IMR-90 (cell line): ENCODE data around the gene INCA1. TPM values are rescaled to one million over a fixed set of nuclear protein-coding genes. Genes with fewer than 3 reads are reported as not detected.

Source experiments
- ATAC-seq: fragments of 200-7000 bp; cut with Tn5 transposase; 2 replicates; pipeline ENCODE4 v1.9.1; 2020; ENCODE audit warnings: low read depth, mild to moderate bottlenecking, moderate library complexity
- BruUV-seq: library from RNA; stranded (reverse); fragments of 400-500 nt; replicated peaks from 2 replicates; lab custom pipeline; 2021; lab: Mats Ljungman, UMichigan
- CTCF ChIA-PET: fragments of 300-600 bp; formaldehyde crosslinking; extraction: SDS; loops from one replicate; lab custom pipeline; 2021; ENCODE audit warnings: antibody characterized with exemption; lab: Yijun Ruan, JAX
- POLR2A ChIA-PET: fragments of 300-600 bp; sonication (Branson Sonifier 250); formaldehyde crosslinking; loops from one replicate; lab custom pipeline; 2022; ENCODE audit warnings: antibody characterized with exemption; ENCODE audit not compliant: unreplicated experiment; lab: Charles Lee
- DNase-seq: peaks from one replicate; pipeline ENCODE4 v3.0.0; 2013
- H2AFZ ChIP-seq: replicated peaks from 2 replicates; pipeline ENCODE3; 2013; ENCODE audit warnings: low read length, mild to moderate bottlenecking; ENCODE audit not compliant: poor library complexity
- H2AK5ac ChIP-seq: 2 replicates; pipeline ENCODE4 v1.6.1; 2013; ENCODE audit warnings: low read depth, low read length, inconsistent platforms
- H2AK9ac ChIP-seq: replicated peaks from 2 replicates; pipeline ENCODE3; 2013; ENCODE audit warnings: mild to moderate bottlenecking, low read depth, low read length, moderate library complexity; ENCODE audit not compliant: poor library complexity
- H2BK120ac ChIP-seq: 2 replicates; pipeline ENCODE4 v1.6.1; 2013; ENCODE audit warnings: low read depth, low read length, inconsistent platforms
- H2BK15ac ChIP-seq: 3 replicates; pipeline ENCODE4 v1.6.1; 2013; ENCODE audit warnings: low read depth, low read length, inconsistent platforms
- H2BK20ac ChIP-seq: 2 replicates; pipeline ENCODE4 v1.6.1; 2013; ENCODE audit warnings: low read depth, mild to moderate bottlenecking, inconsistent platforms, low read length, moderate library complexity
- H2BK5ac ChIP-seq: 2 replicates; pipeline ENCODE4 v1.6.1; 2013; ENCODE audit warnings: mild to moderate bottlenecking, low read depth, low read length, inconsistent platforms; ENCODE audit not compliant: poor library complexity, severe bottlenecking
- H3K14ac ChIP-seq: replicated peaks from 2 replicates; pipeline ENCODE4 v1.6.1; 2013; ENCODE audit warnings: low read depth, low read length, inconsistent platforms
- H3K18ac ChIP-seq: 2 replicates; pipeline ENCODE4 v1.6.1; 2013; ENCODE audit warnings: low read depth, low read length, control low read depth
- H3K23ac ChIP-seq: 2 replicates; pipeline ENCODE4 v1.6.1; 2013; ENCODE audit warnings: low read depth, low read length, inconsistent platforms
- H3K27ac ChIP-seq: 2 replicates; pipeline ENCODE4 v1.5.1; 2013; ENCODE audit warnings: mild to moderate bottlenecking, control low read depth, low read length; ENCODE audit not compliant: insufficient read depth
- H3K27me3 ChIP-seq: 2 replicates; pipeline ENCODE4 v1.6.1; 2013; ENCODE audit warnings: low read length; ENCODE audit not compliant: control insufficient read depth, insufficient read depth
- H3K36me3 ChIP-seq: 2 replicates; pipeline ENCODE4 v1.6.1; 2013; ENCODE audit warnings: low read length, mixed read lengths; ENCODE audit not compliant: control insufficient read depth, insufficient read depth
- H3K4ac ChIP-seq: 2 replicates; pipeline ENCODE4 v1.6.1; 2013; ENCODE audit warnings: low read depth, low read length, inconsistent platforms
- H3K4me1 ChIP-seq: 2 replicates; pipeline ENCODE4 v1.6.1; 2013; ENCODE audit warnings: low read length, mixed read lengths; ENCODE audit not compliant: control insufficient read depth, insufficient read depth
- H3K4me2 ChIP-seq: 2 replicates; pipeline ENCODE4 v1.6.1; 2013; ENCODE audit warnings: low read depth, mild to moderate bottlenecking, control low read depth, low read length, moderate library complexity
- H3K4me3 ChIP-seq: 2 replicates; pipeline ENCODE4 v1.5.1; 2013; ENCODE audit warnings: low read depth, mild to moderate bottlenecking, control low read depth, low read length, moderate library complexity; ENCODE audit not compliant: insufficient read depth
- H3K56ac ChIP-seq: 2 replicates; pipeline ENCODE4 v1.6.1; 2013; ENCODE audit warnings: low read length, inconsistent platforms; ENCODE audit not compliant: insufficient read depth; ENCODE audit errors: extremely low read depth
- H3K79me1 ChIP-seq, 2 experiments: 2 replicates each; pipeline ENCODE4 v1.6.1; 2013; ENCODE audit warnings: low read length in 2 of 2, inconsistent platforms in 1 of 2, low read depth in 1 of 2
- H3K9ac ChIP-seq: 2 replicates; pipeline ENCODE4 v1.6.1; 2013; ENCODE audit warnings: low read depth, low read length, control low read depth
- H3K9me1 ChIP-seq: 2 replicates; pipeline ENCODE4 v1.6.1; 2013; ENCODE audit warnings: low read length, inconsistent platforms; ENCODE audit not compliant: insufficient read depth
- H3K9me3 ChIP-seq: 2 replicates; pipeline ENCODE4 v1.6.1; 2013; ENCODE audit warnings: low read length; ENCODE audit not compliant: control insufficient read depth, insufficient read depth
- H4K20me1 ChIP-seq: 2 replicates; pipeline ENCODE4 v1.6.1; 2013; ENCODE audit warnings: low read length, inconsistent platforms; ENCODE audit not compliant: insufficient read depth
- H4K5ac ChIP-seq: 2 replicates; pipeline ENCODE4 v1.6.1; 2013; ENCODE audit warnings: mild to moderate bottlenecking, low read depth, low read length, control low read depth
- H4K8ac ChIP-seq, 2 experiments: 2 replicates each; pipeline ENCODE4 v1.6.1; 2013; ENCODE audit warnings: low read depth in 2 of 2, low read length in 2 of 2, control low read depth in 1 of 2, inconsistent platforms in 1 of 2
- H4K91ac ChIP-seq: 2 replicates; pipeline ENCODE4 v1.6.1; 2013; ENCODE audit warnings: low read depth, low read length, inconsistent platforms; ENCODE audit not compliant: insufficient read depth
- CHD1 ChIP-seq: IDR thresholded peaks from 2 replicates; pipeline ENCODE4 v1.6.1; 2012; ENCODE audit warnings: low read depth, low read length, improper control_type of control experiment
- FOS ChIP-seq: fragments of 150-350 bp; IDR thresholded peaks from 2 replicates; pipeline ENCODE4 v1.6.1; 2016; ENCODE audit warnings: low read depth, low read length
- MAZ ChIP-seq: IDR thresholded peaks from 2 replicates; pipeline ENCODE4 v1.6.1; 2012; ENCODE audit warnings: low read depth, mild to moderate bottlenecking, low read length, improper control_type of control experiment, moderate library complexity, borderline replicate concordance
- MXI1 ChIP-seq: IDR thresholded peaks from 2 replicates; pipeline ENCODE4 v1.6.1; 2012; ENCODE audit warnings: low read depth, mild to moderate bottlenecking, low read length, moderate library complexity, borderline replicate concordance
- RAD21 ChIP-seq: IDR thresholded peaks from 2 replicates; pipeline ENCODE4 v1.6.1; 2012; ENCODE audit warnings: low read length, improper control_type of control experiment
- RCOR1 ChIP-seq: IDR thresholded peaks from 2 replicates; pipeline ENCODE4 v1.6.1; 2012; ENCODE audit warnings: mild to moderate bottlenecking, low read length, improper control_type of control experiment; ENCODE audit not compliant: insufficient replicate concordance
- RFX5 ChIP-seq: IDR thresholded peaks from 2 replicates; pipeline ENCODE4 v1.8.0; 2012; ENCODE audit warnings: low read depth, mild to moderate bottlenecking, low read length, moderate library complexity
- SMC3 ChIP-seq: fragments of 150-350 bp; IDR thresholded peaks from 2 replicates; pipeline ENCODE4 v1.6.1; 2016; ENCODE audit warnings: low read depth, mild to moderate bottlenecking, antibody characterized with exemption, low read length, moderate library complexity
- WGBS, 2 experiments: methylation state at CpG; one replicate each; pipeline versions ENCODE4 v1.1.5 to v1.1.7; 2013; ENCODE audit warnings: missing lambda C conversion rate in 2 of 2; ENCODE audit not compliant: insufficient read length in 1 of 2; ENCODE audit errors: extremely low coverage in 2 of 2; 5-methylcytosine and 5-hydroxymethylcytosine counted together
- dilution Hi-C: fragments of 300-500 bp; cut with HindIII; formaldehyde crosslinking; loops from one replicate; pipeline ENCODE4 v1.14.3; 2018; ENCODE audit warnings: low sequenced_read_pairs; ENCODE audit not compliant: unreplicated experiment
- in situ Hi-C: fragments of 300-500 bp; cut with MboI; formaldehyde crosslinking; loops from 3 replicates; pipeline ENCODE4 v1.14.3; 2019; ENCODE audit warnings: low sequenced_read_pairs, inconsistent platforms, mixed read lengths
- intact Hi-C: fragments of 100-400 bp; cut with micrococcal nuclease; formaldehyde crosslinking; loops from 2 replicates; pipeline ENCODE4 v1.10.0; 2022
- polyA plus RNA-seq, 3 experiments: library from polyadenylated mRNA; depleted of rRNA; stranded (reverse); fragments of >200 nt; gene quantifications; 2 replicates each; pipeline ENCODE4 v1.2.3, GENCODE V29; 2012; ENCODE audit warnings: low replicate concordance in 1 of 3
- total RNA-seq: library from RNA; depleted of rRNA; stranded (reverse); fragments of >200 nt; gene quantifications from 2 replicates; pipeline ENCODE4 v1.2.3, GENCODE V29; 2012
- TF ChIP-seq, protein P1 (sequence below): conservative IDR thresholded peaks from 2 replicates; pipeline ENCODE4 v1.5.1; 2012; ENCODE audit warnings: mild to moderate bottlenecking, low read depth, low read length, improper control_type of control experiment
- TF ChIP-seq, protein P2 (sequence below): fragments of 150-350 bp; IDR thresholded peaks from 2 replicates; pipeline ENCODE4 v1.6.1; 2017; ENCODE audit warnings: mild to moderate bottlenecking, antibody characterized with exemption, low read length, low read depth

INCA1 gene
- total and polyA plus RNA-seq, 2 of the 4 experiments (the other 2 are of a cell fraction): 0.18 to 0.51 TPM

- TF ChIP-seq CHD1: no peak
Observed at GRCh38 chr17:4968486-4969046, 28.8 kb downstream of the INCA1 start (continued).

- H3K14ac ChIP-seq: peak within 1 kb of the TSS; percentile 98
- peaks cover 3% of the 10 kb centered on the region; the same call in 1 of the 2 replicates for H4K20me1 ChIP-seq
- no TSS peak for BruUV-seq
- intact Hi-C loops: loop anchor here (1.0 to 5.0 kb wide), 2 partner anchors 20 to 61 kb away; partner anchors contain the start of gene PFN1
- 3% methylated on average over 13 of the region's 66 CpGs; no CpG with 5 or more reads in 1 of the 2 experiments for WGBS, 2 experiments
- H3K4ac ChIP-seq: peak within 1 kb of the TSS; percentile 100
- POLR2A ChIA-PET: interaction anchor here (0.6 to 3.0 kb wide), 6 partner anchors 14 to 159 kb away, joined by 4 to 19 read pairs (median 7); partner anchors contain the start of genes ENO3, PFN1, RNF167 and SLC25A11
- H3K4me2 ChIP-seq: peak within 1 kb of the TSS; percentile 73
- H3K36me3 ChIP-seq: peaks cover 19% of the 10 kb centered on the region
- H3K27ac ChIP-seq: peak within 1 kb of the TSS; percentile 87
- peak within 1 kb of the TSS; percentile 89 for H3K23ac ChIP-seq
- peaks cover 17% of the 10 kb centered on the region for H3K9me1 ChIP-seq
- peak within 1 kb of the TSS; percentile 91 for H2AFZ ChIP-seq
- CTCF ChIA-PET: interaction anchor here (0.9 to 1.7 kb wide), 4 partner anchors 19 to 65 kb away, joined by 3 to 11 read pairs (median 4); partner anchors contain the start of genes CAMTA2, CHRNE, RNF167 and SLC25A11
- H4K5ac ChIP-seq: peak within 1 kb of the TSS; percentile 80
- H3K4me1 ChIP-seq: peaks cover 14% of the 10 kb centered on the region
- dilution Hi-C loops: no loop called here
- peak within 1 kb of the TSS; percentile 100 for H2AK5ac ChIP-seq
- H2BK20ac ChIP-seq: peak within 1 kb of the TSS; percentile 44
- H3K9ac ChIP-seq: peak within 1 kb of the TSS; percentile 99
- H2BK15ac ChIP-seq: peak within 1 kb of the TSS; percentile 67; the same call in 2 of the 3 replicates
- peak within 1 kb of the TSS; percentile 99 for H4K91ac ChIP-seq
- H3K9me3 ChIP-seq: no peaks in the 10 kb centered on the region
- peak within 1 kb of the TSS; percentile 96 to 97 for H4K8ac ChIP-seq
- ATAC-seq: peak; percentile 70
- peak within 1 kb of the TSS; percentile 100 for H2AK9ac ChIP-seq
- peak; percentile 98 for DNase-seq
- H3K27me3 ChIP-seq: no peaks in the 10 kb centered on the region
- in situ Hi-C loops: no loop called here
- H2BK120ac ChIP-seq: peak within 1 kb of the TSS; percentile 85
- peak within 1 kb of the TSS; percentile 58 for H3K4me3 ChIP-seq
- H3K79me1 ChIP-seq: peaks cover 20 to 69% of the 10 kb centered on the region in 2 experiments
- H2BK5ac ChIP-seq: peak within 1 kb of the TSS; percentile 94
- H3K18ac ChIP-seq: peak within 1 kb of the TSS; percentile 87
- peak within 1 kb of the TSS; percentile 99 for H3K56ac ChIP-seq
- TF ChIP-seq FOS (no peak), RFX5 (no peak), RCOR1 (no peak), CHD1 (no peak), SMC3 (peak; percentile 31; the same call in 1 of the 2 replicates), MAZ (peak; percentile 61; the same call in 1 of the 2 replicates), RAD21 (peak; percentile 55), MXI1 (no peak)
- TF ChIP-seq, protein P1, sequence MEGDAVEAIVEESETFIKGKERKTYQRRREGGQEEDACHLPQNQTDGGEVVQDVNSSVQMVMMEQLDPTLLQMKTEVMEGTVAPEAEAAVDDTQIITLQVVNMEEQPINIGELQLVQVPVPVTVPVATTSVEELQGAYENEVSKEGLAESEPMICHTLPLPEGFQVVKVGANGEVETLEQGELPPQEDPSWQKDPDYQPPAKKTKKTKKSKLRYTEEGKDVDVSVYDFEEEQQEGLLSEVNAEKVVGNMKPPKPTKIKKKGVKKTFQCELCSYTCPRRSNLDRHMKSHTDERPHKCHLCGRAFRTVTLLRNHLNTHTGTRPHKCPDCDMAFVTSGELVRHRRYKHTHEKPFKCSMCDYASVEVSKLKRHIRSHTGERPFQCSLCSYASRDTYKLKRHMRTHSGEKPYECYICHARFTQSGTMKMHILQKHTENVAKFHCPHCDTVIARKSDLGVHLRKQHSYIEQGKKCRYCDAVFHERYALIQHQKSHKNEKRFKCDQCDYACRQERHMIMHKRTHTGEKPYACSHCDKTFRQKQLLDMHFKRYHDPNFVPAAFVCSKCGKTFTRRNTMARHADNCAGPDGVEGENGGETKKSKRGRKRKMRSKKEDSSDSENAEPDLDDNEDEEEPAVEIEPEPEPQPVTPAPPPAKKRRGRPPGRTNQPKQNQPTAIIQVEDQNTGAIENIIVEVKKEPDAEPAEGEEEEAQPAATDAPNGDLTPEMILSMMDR: peak; percentile 21; the same call in 1 of the 2 replicates
- TF ChIP-seq, protein P2, sequence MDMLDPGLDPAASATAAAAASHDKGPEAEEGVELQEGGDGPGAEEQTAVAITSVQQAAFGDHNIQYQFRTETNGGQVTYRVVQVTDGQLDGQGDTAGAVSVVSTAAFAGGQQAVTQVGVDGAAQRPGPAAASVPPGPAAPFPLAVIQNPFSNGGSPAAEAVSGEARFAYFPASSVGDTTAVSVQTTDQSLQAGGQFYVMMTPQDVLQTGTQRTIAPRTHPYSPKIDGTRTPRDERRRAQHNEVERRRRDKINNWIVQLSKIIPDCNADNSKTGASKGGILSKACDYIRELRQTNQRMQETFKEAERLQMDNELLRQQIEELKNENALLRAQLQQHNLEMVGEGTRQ: peak; percentile 46; the same call in 1 of the 2 replicates
Observed at GRCh38 chr17:4967539-4968485, 29.5 kb downstream of the INCA1 start, which contains the start of gene SPAG7. Gene SPAG7 (minus strand): TSS chr17:4967817. CDS start chr17:4967804, 13 bp downstream.
